GM15510 (cell line): ENCODE measurements around the gene LGR6.

Experiments
- POLR2A ChIP-seq: IDR thresholded peaks from 3 replicates; pipeline ENCODE4 v1.6.1; 2011; ENCODE audit warnings: borderline replicate concordance; ENCODE audit not compliant: insufficient read length; ENCODE audit errors: extremely low read depth

Gene LGR6

GRCh38 chr1:202184750-202185460, 8.7 kb upstream of the LGR6 start:
- TF ChIP-seq POLR2A: no peak

- no peak for TF ChIP-seq POLR2A
These were observed 7.3 kb upstream of the LGR6 start for GRCh38 chr1:202186327-202186726.

- TF ChIP-seq POLR2A: no peak
These were observed 6.4 kb upstream of the LGR6 start for GRCh38 chr1:202187041-202187671.

GRCh38 chr1:202187697-202188407, 5.7 kb upstream of the LGR6 start:
- no peak for TF ChIP-seq POLR2A

- TF ChIP-seq POLR2A: no peak
These were observed 4.4 kb upstream of the LGR6 start for GRCh38 chr1:202189001-202189790.

- TF ChIP-seq POLR2A: no peak
These were observed 3.5 kb upstream of the LGR6 start for GRCh38 chr1:202189918-202190715.

- TF ChIP-seq POLR2A: no peak
These were observed 607 bp upstream of the LGR6 start for GRCh38 chr1:202192770-202193613.

- no peak for TF ChIP-seq POLR2A
These were observed 689 bp downstream of the LGR6 start for GRCh38 chr1:202194328-202194648.

GRCh38 chr1:202197653-202198365, 4.2 kb downstream of the LGR6 start:
- no peak for TF ChIP-seq POLR2A

- no peak for TF ChIP-seq POLR2A
These were observed 4.7 kb downstream of the LGR6 start for GRCh38 chr1:202198366-202198724.

- no peak for TF ChIP-seq POLR2A
These were observed 5.7 kb downstream of the LGR6 start for GRCh38 chr1:202199040-202199889.

- TF ChIP-seq POLR2A: no peak
These were observed 6.5 kb downstream of the LGR6 start for GRCh38 chr1:202200112-202200548.

GRCh38 chr1:202200669-202201068, 7.1 kb downstream of the LGR6 start:
- TF ChIP-seq POLR2A: no peak

GRCh38 chr1:202201266-202201665, 7.7 kb downstream of the LGR6 start:
- no peak for TF ChIP-seq POLR2A
